Adrenal gland (tissue), 12 donors: ENCODE measurements around the gene SREBF2. TPM values are rescaled to one million over a fixed set of nuclear protein-coding genes. Genes with fewer than 3 reads are reported as not detected.

Experiments used
- DNase-seq, 7 donors: peaks; one replicate each; pipeline ENCODE4 v3.0.0-alpha.2; 2019 to 2020
- H3K27ac ChIP-seq, 5 donors: fragments of 200-600 bp; sonication (generic) in 4 of 5; 1 replicate in 3 of 5; 2 replicates in 2 of 5; pipeline versions ENCODE4 v1.5.1 to v1.8.0; 2016 to 2020; ENCODE audit warnings: mild to moderate bottlenecking in 1 of 5
- H3K27me3 ChIP-seq: fragments of 200-600 bp; 2 replicates; pipeline ENCODE4 v1.8.0; 2021
- H3K36me3 ChIP-seq, 2 donors: fragments of 200-600 bp; replicated peaks in 1 of 2; 1 replicate in 1 of 2; 2 replicates in 1 of 2; pipeline versions ENCODE4 v1.5.1 to v1.8.0; 2018 to 2022
- H3K4me1 ChIP-seq, 2 donors: fragments of 200-600 bp; replicated peaks in 1 of 2; 1 replicate in 1 of 2; 2 replicates in 1 of 2; pipeline versions ENCODE4 v1.5.1 to v1.8.0; 2018 to 2021
- H3K4me3 ChIP-seq, 4 donors: fragments of 200-600 bp; sonication (generic) in 3 of 4; one replicate each; pipeline ENCODE4 v1.5.1; 2016 to 2018
- H3K9me3 ChIP-seq, 3 donors: fragments of 200-600 bp; sonication (generic) in 1 of 3; replicated peaks in 1 of 3; 1 replicate in 2 of 3; 2 replicates in 1 of 3; pipeline versions ENCODE4 v1.5.1 to v1.8.0; 2016 to 2021
- CTCF ChIP-seq, 6 experiments: fragments of 450-650 bp in 4 of 6; fragments of 200-600 bp in 2 of 6; sonication (generic) in 1 of 6; IDR thresholded peaks; 1 replicate in 5 of 6; 2 replicates in 1 of 6; pipeline versions ENCODE4 v1.5.1 to v1.8.0; 2016 to 2021; ENCODE audit warnings: antibody characterized with exemption in 6 of 6, mild to moderate bottlenecking in 2 of 6, moderate library complexity in 1 of 6
- POLR2A ChIP-seq, 2 donors: fragments of 450-650 bp; IDR thresholded peaks; one replicate each; pipeline ENCODE4 v1.6.1; 2017; ENCODE audit warnings: antibody characterized with exemption in 2 of 2, mild to moderate bottlenecking in 2 of 2, moderate library complexity in 1 of 2
- WGBS, 4 donors: extraction: QIAGEN DNeasy Blood & Tissue Kit in 2 of 4; methylation state at CpG; one replicate each; pipeline versions ENCODE4 v1.1.5 to v1.1.7; 2013 to 2017; 5-methylcytosine and 5-hydroxymethylcytosine counted together
- intact Hi-C, 2 donors: fragments of 100-400 bp; cut with DNase I; formaldehyde crosslinking; loops; one replicate each; pipeline versions ENCODE4 v1.14.1 to v1.15.0; 2022 to 2023
- polyA plus RNA-seq, 3 donors: library from polyadenylated mRNA; stranded (reverse); fragments of 200-250 nt in 2 of 3; fragments of 350-450 nt in 1 of 3; fragmentation: Illumina TruSeq in 1 of 3; extraction: RNeasy Lipid Tissue Mini Kit (QIAGEN cat#74804) in 1 of 3; gene quantifications; one replicate each; pipeline ENCODE4 v1.2.3, GENCODE V29; 2013 to 2014
- total RNA-seq, 9 donors: library from RNA; depleted of rRNA in 4 of 9; stranded (reverse); fragments of >200 nt in 4 of 9; fragments of 120-200 nt in 1 of 9; fragmentation: NEBNext Ultra II Directional in 1 of 9; extraction: Animal tissue kit (Norgen Biotek cat#: 25700) in 1 of 9; gene quantifications; one replicate each; pipeline versions ENCODE4 v1.1.0 to v1.2.4, GENCODE V29; 2013 to 2023
- donor health status: healthy with polysubstance abuse.
- donor health status: Bipolar disorder and iron deficiency.
- donor health status: DM: yes; HTN: yes; CAD: no.
- donor health status: DM: no; HTN: no; CAD: no.
- donor health status: DM: no; HTN: no; CAD: no.
- donor health status: DM: yes; HTN: yes; CAD: no.

Gene SREBF2
- total and polyA plus RNA-seq, 12 donors, result 67.5 to 263 (median 149) TPM

- Histone ChIP-seq H3K4me1 (peaks cover 29 to 54% of the 10 kb centered on the region in 2 donors), H3K36me3 (no peaks in the 10 kb centered on the region), H3K9me3 (no peaks in the 10 kb centered on the region), H3K27ac (peak overlapping the region in 4 of 5 donors; percentile 78 to 95 (median 92)), H3K4me3 (no peak overlapping the region), H3K27me3 (no peaks in the 10 kb centered on the region)
- WGBS, 4 donors, result 41 to 66% (median 46%) methylated on average over 6 of the region's 6 CpGs
- DNase-seq, result no peak
- intact Hi-C loops, result loop anchor here (5.0 kb wide), 2 partner anchors 119 to 124 kb away; partner anchors contain the start of gene CENPM (in 1 of the 2)
- TF ChIP-seq POLR2A (IDR thresholded peaks at IDR 0.05) (no peak), CTCF (IDR thresholded peaks at IDR 0.05) (no peak)
Observed at GRCh38 chr22:41823797-41824196, 9.1 kb upstream of the SREBF2 start.

GRCh38 chr22:41825376-41825775, 7.5 kb upstream of the SREBF2 start:
- WGBS, 4 donors, result 31 to 48% (median 36%) methylated on average over 7 of the region's 7 CpGs
- H3K27ac ChIP-seq, result peak overlapping the region; percentile 78 to 96 (median 94)

GRCh38 chr22:41826021-41826420, 6.9 kb upstream of the SREBF2 start:
- H3K36me3 ChIP-seq, result no peaks in the 10 kb centered on the region
- TF ChIP-seq POLR2A (IDR thresholded peaks at IDR 0.05), result no peak
- peak in 1 of 6 experiments; percentile 19 for TF ChIP-seq CTCF (IDR thresholded peaks at IDR 0.05)
- H3K27ac ChIP-seq, result peak overlapping the region; percentile 78 to 96 (median 94)
- no peak for DNase-seq
- no peaks in the 10 kb centered on the region for H3K9me3 ChIP-seq
- H3K27me3 ChIP-seq, result no peaks in the 10 kb centered on the region
- H3K4me3 ChIP-seq, result no peak overlapping the region
- 26 to 32% methylated on average over 3 of the region's 3 CpGs; no CpG with 5 or more reads in 2 of the 4 donors for WGBS, 4 donors
- H3K4me1 ChIP-seq, result peaks cover 26 to 47% of the 10 kb centered on the region in 2 donors
- intact Hi-C loops, result no loop called here

More at GRCh38 chr22:41825376-41825775, 7.5 kb upstream of the SREBF2 start:
- DNase-seq, result peak in 2 of 7 donors; percentile 49 to 57
- peaks cover 26 to 47% of the 10 kb centered on the region in 2 donors for H3K4me1 ChIP-seq
- H3K36me3 ChIP-seq, result no peaks in the 10 kb centered on the region
- no peaks in the 10 kb centered on the region for H3K27me3 ChIP-seq
- H3K9me3 ChIP-seq, result no peaks in the 10 kb centered on the region
- no peak overlapping the region for H3K4me3 ChIP-seq
- TF ChIP-seq CTCF (IDR thresholded peaks at IDR 0.05) (no peak), POLR2A (IDR thresholded peaks at IDR 0.05) (no peak)
- intact Hi-C loops, result no loop called here

- peak; percentile 72 to 93 (median 85) for DNase-seq
- WGBS, 4 donors, result 25 to 32% (median 27%) methylated on average over 5 to 11 of the region's 11 CpGs
- intact Hi-C loops, result no loop called here
Observed at GRCh38 chr22:41826430-41827383, 6.2 kb upstream of the SREBF2 start.

More at GRCh38 chr22:41826430-41827383, 6.2 kb upstream of the SREBF2 start:
- H3K9me3 ChIP-seq, result no peaks in the 10 kb centered on the region
- peak overlapping the region; percentile 78 to 96 (median 94) for H3K27ac ChIP-seq
- peaks cover 33 to 51% of the 10 kb centered on the region in 2 donors for H3K4me1 ChIP-seq
- H3K27me3 ChIP-seq, result no peaks in the 10 kb centered on the region
- no peaks in the 10 kb centered on the region for H3K36me3 ChIP-seq
- TF ChIP-seq CTCF (IDR thresholded peaks at IDR 0.05), result no peak
- peak in 1 of 2 donors; percentile 64 for TF ChIP-seq POLR2A (IDR thresholded peaks at IDR 0.05)
- H3K4me3 ChIP-seq, result no peak overlapping the region
